NB4 (cell line): ENCODE results near the gene HTRA1.

Experiments
- DNase-seq: peaks from one replicate; pipeline ENCODE4 v3.0.0; 2010; ENCODE audit warnings: low read depth
- H3K4me3 ChIP-seq: one replicate; pipeline ENCODE4 v1.5.1; 2011; ENCODE audit warnings: mild to moderate bottlenecking, low read depth, low read length, moderate library complexity
- CTCF ChIP-seq: IDR thresholded peaks from one replicate; pipeline ENCODE4 v1.5.1; 2012; ENCODE audit warnings: low read depth, low read length
- MAX ChIP-seq: IDR thresholded peaks from 2 replicates; pipeline ENCODE4 v1.6.1; 2011; ENCODE audit warnings: low read depth, low read length
- MYC ChIP-seq: IDR thresholded peaks from 2 replicates; pipeline ENCODE4 v1.6.1; 2011; ENCODE audit warnings: low read depth, low read length
- POLR2A ChIP-seq: IDR thresholded peaks from 2 replicates; pipeline ENCODE4 v1.6.1; 2011; ENCODE audit warnings: mild to moderate bottlenecking; ENCODE audit not compliant: insufficient read length; ENCODE audit errors: extremely low read depth

HTRA1 gene

GRCh38 chr10:122450353-122450990 lies 10.9 kb upstream of the HTRA1 start:
- DNase-seq: no peak
- no peak for TF ChIP-seq MYC
- TF ChIP-seq POLR2A: no peak
- no peak for TF ChIP-seq CTCF
- no peak for TF ChIP-seq MAX
- no peak overlapping the region for H3K4me3 ChIP-seq

- no peak overlapping the region for H3K4me3 ChIP-seq
- TF ChIP-seq POLR2A (no peak), MAX (no peak), MYC (no peak), CTCF (no peak)
- no peak for DNase-seq
Measured at GRCh38 chr10:122454071-122454470, 7.3 kb upstream of the HTRA1 start.

- TF ChIP-seq MAX: no peak
- TF ChIP-seq POLR2A: no peak
- TF ChIP-seq CTCF: no peak
- TF ChIP-seq MYC: no peak
- no peak for DNase-seq
- no peak within 1 kb of the TSS for H3K4me3 ChIP-seq
Measured at GRCh38 chr10:122454603-122455080, 6.7 kb upstream of the HTRA1 start, which contains the start of gene ARMS2. Gene ARMS2 (plus strand): TSS chr10:122454653. CDS start chr10:122454728, 75 bp downstream.

GRCh38 chr10:122455376-122456079 lies 5.8 kb upstream of the HTRA1 start:
- H3K4me3 ChIP-seq: no peak overlapping the region
- no peak for DNase-seq
- TF ChIP-seq CTCF: no peak
- TF ChIP-seq MAX: no peak
- TF ChIP-seq POLR2A: no peak
- TF ChIP-seq MYC: no peak

GRCh38 chr10:122457934-122458333 lies 3.4 kb upstream of the HTRA1 start:
- no peak for DNase-seq
- TF ChIP-seq MAX: no peak
- no peak for TF ChIP-seq MYC
- no peak for TF ChIP-seq CTCF
- TF ChIP-seq POLR2A: no peak
- H3K4me3 ChIP-seq: no peak overlapping the region
